HepG2 (cell line): Measurements from ENCODE around the gene MGST2. TPM values are rescaled to one million over a fixed set of nuclear protein-coding genes. Genes with fewer than 3 reads are reported as not detected.
A peak's percentile ranks its signal among the peaks of the same experiment; 100 is the strongest.

Experiments
- BHLHE40 ChIP-seq: IDR thresholded peaks from 2 replicates; pipeline ENCODE4 v1.6.1; 2011; ENCODE audit warnings: low read length, improper control_type of control experiment
- BRCA1 ChIP-seq: sonication (generic); formaldehyde crosslinking; IDR thresholded peaks from 2 replicates; pipeline ENCODE4 v1.4.0; 2020; ENCODE audit warnings: missing genetic modification reagents
- DMAP1 ChIP-seq: IDR thresholded peaks from 2 replicates; pipeline ENCODE4 v1.6.1; 2016
- DNMT3B ChIP-seq: conservative IDR thresholded peaks from 2 replicates; pipeline ENCODE4 v1.6.1; 2016; ENCODE audit warnings: missing biosample characterization, control low read depth
- ETV5 ChIP-seq: IDR thresholded peaks from 2 replicates; pipeline ENCODE4 v1.6.1; 2018; ENCODE audit warnings: missing biosample characterization, missing genetic modification reagents, inconsistent platforms, borderline replicate concordance
- IRF9 ChIP-seq: sonication (generic); formaldehyde crosslinking; IDR thresholded peaks from 2 replicates; pipeline ENCODE4 v1.8.0; 2022; ENCODE audit warnings: missing genetic modification reagents, mild to moderate bottlenecking, borderline replicate concordance
- IRX3 ChIP-seq: sonication (generic); formaldehyde crosslinking; IDR thresholded peaks from 2 replicates; pipeline ENCODE4 v1.8.1; 2023; ENCODE audit warnings: mild to moderate bottlenecking, low read depth, missing genetic modification reagents, borderline replicate concordance
- NFKB2 ChIP-seq: sonication (generic); formaldehyde crosslinking; IDR thresholded peaks from 2 replicates; pipeline ENCODE4 v1.4.0; 2020; ENCODE audit warnings: missing genetic modification reagents, borderline replicate concordance
- PATZ1 ChIP-seq: sonication (generic); formaldehyde crosslinking; IDR thresholded peaks from 2 replicates; pipeline ENCODE4 v1.4.0; 2020; ENCODE audit warnings: missing genetic modification reagents
- REL ChIP-seq: sonication (generic); formaldehyde crosslinking; conservative IDR thresholded peaks from 2 replicates; pipeline ENCODE4 v1.8.0; 2022; ENCODE audit warnings: mild to moderate bottlenecking, missing genetic modification reagents, moderate library complexity
- U2AF2 ChIP-seq: fragments of 200-400 bp; formaldehyde crosslinking; IDR thresholded peaks from 2 replicates; pipeline ENCODE4 v1.6.1; 2017; ENCODE audit warnings: low read depth, mild to moderate bottlenecking, low read length
- ZBTB37 ChIP-seq: sonication (generic); formaldehyde crosslinking; IDR thresholded peaks from 2 replicates; pipeline ENCODE4 v1.4.0; 2020; ENCODE audit warnings: mild to moderate bottlenecking, missing genetic modification reagents
- ZMAT3 ChIP-seq: sonication (generic); formaldehyde crosslinking; conservative IDR thresholded peaks from 2 replicates; pipeline ENCODE4 v1.7.0; 2021; ENCODE audit warnings: missing genetic modification reagents
- ZNF20 ChIP-seq: sonication (generic); formaldehyde crosslinking; IDR thresholded peaks from 2 replicates; pipeline ENCODE4 v1.4.0; 2020; ENCODE audit warnings: mild to moderate bottlenecking, moderate library complexity, missing genetic modification reagents
- ZNF263 ChIP-seq: sonication (generic); formaldehyde crosslinking; IDR thresholded peaks from 2 replicates; pipeline ENCODE4 v1.4.0; 2020; ENCODE audit warnings: missing genetic modification reagents
- ZNF34 ChIP-seq: sonication (generic); formaldehyde crosslinking; IDR thresholded peaks from 2 replicates; pipeline ENCODE4 v1.4.0; 2020; ENCODE audit warnings: mild to moderate bottlenecking, missing genetic modification reagents, borderline replicate concordance
- ZNF609 ChIP-seq: sonication (generic); formaldehyde crosslinking; IDR thresholded peaks from 2 replicates; pipeline ENCODE4 v1.4.0; 2020; ENCODE audit warnings: mild to moderate bottlenecking, missing genetic modification reagents, borderline replicate concordance
- ZNF629 ChIP-seq: sonication (generic); formaldehyde crosslinking; conservative IDR thresholded peaks from 2 replicates; pipeline ENCODE4 v1.5.0; 2020; ENCODE audit warnings: missing genetic modification reagents
- ZNF720 ChIP-seq: sonication (generic); formaldehyde crosslinking; IDR thresholded peaks from 2 replicates; pipeline ENCODE4 v1.4.0; 2020; ENCODE audit warnings: missing genetic modification reagents
- ZNF878 ChIP-seq: sonication (generic); formaldehyde crosslinking; IDR thresholded peaks from 2 replicates; pipeline ENCODE4 v1.8.1; 2023; ENCODE audit warnings: mild to moderate bottlenecking, missing genetic modification reagents, moderate library complexity
- polyA plus RNA-seq, 8 experiments: library from polyadenylated mRNA; depleted of rRNA in 3 of 8; stranded (reverse) in 7 of 8; unstranded in 1 of 8; fragments of >200 nt; fragmentation: Illumina TruSeq in 4 of 8; extraction: Trizol in 4 of 8; gene quantifications; 2 replicates each; pipeline versions ENCODE4 v1.2.1 to v1.2.3, GENCODE V29; 2011 to 2016; ENCODE audit warnings: low read depth in 4 of 8, missing spikeins in 1 of 8, mixed read lengths in 1 of 8; ENCODE audit not compliant: insufficient read depth in 1 of 8
- total RNA-seq, 5 experiments: library from RNA; depleted of rRNA; stranded (reverse); fragments of >200 nt; fragmentation: Illumina TruSeq; extraction: Trizol; gene quantifications; 2 replicates each; pipeline ENCODE4 v1.2.3, GENCODE V29; 2016; ENCODE audit warnings: low read depth in 1 of 5

MGST2 gene
- total and polyA plus RNA-seq, 2 of the 13 experiments (the other 11 are each of a cell fraction or from before 2014, with no cell fraction given) = 205 to 416 TPM

GRCh38 chr4:139628184-139629012 lies 37.2 kb upstream of the MGST2 start (continued):
- TF ChIP-seq ZNF609 (CRISPR knock-in tag) (0 out of 2 replicates have a peak, but pooled peaks have one; percentile 13), ZNF878 (no peak), ZMAT3 (CRISPR knock-in tag) (no peak), NFKB2 (no peak), ETV5 (CRISPR knock-in tag) (peak; percentile 28; the same call in 1 of the 2 replicates), ZNF263 (CRISPR knock-in tag) (peak; percentile 50; the same call in 1 of the 2 replicates), DNMT3B (no peak), PATZ1 (CRISPR knock-in tag) (0 out of 2 replicates have a peak, but pooled peaks have one; percentile 12), IRF9 (CRISPR knock-in tag) (no peak), ZNF20 (CRISPR knock-in tag) (no peak), ZBTB37 (CRISPR knock-in tag) (no peak), REL (CRISPR knock-in tag) (no peak), ZNF34 (no peak), ZNF720 (CRISPR knock-in tag) (no peak), BHLHE40 (no peak), IRX3 (CRISPR knock-in tag) (no peak), ZNF629 (CRISPR knock-in tag) (peak; percentile 38; the same call in 1 of the 2 replicates), BRCA1 (CRISPR knock-in tag) (no peak), DMAP1 (CRISPR knock-in tag) (no peak), U2AF2 (no peak)
